OCI-LY1 (cell line): ENCODE measurements around the gene SLC39A11.

ENCODE experiments used
- H2AFZ ChIP-seq: fragments of 200-600 bp; sonication (generic), shearing (Covaris generic); 2 replicates; pipeline ENCODE4 v1.6.0; 2014; ENCODE audit warnings: antibody characterized with exemption, mild to moderate bottlenecking, low read length
- H3F3A ChIP-seq: fragments of 200-600 bp; sonication (generic), shearing (Covaris generic); 2 replicates; pipeline ENCODE4 v1.6.0; 2014; ENCODE audit warnings: mild to moderate bottlenecking, antibody characterized with exemption, low read length, moderate library complexity; ENCODE audit not compliant: insufficient read depth
- H3K27ac ChIP-seq: fragments of 200-600 bp; sonication (generic); 2 replicates; pipeline ENCODE4 v1.5.1; 2014; ENCODE audit warnings: low read length, mixed run types, mild to moderate bottlenecking, low read depth; ENCODE audit not compliant: poor library complexity, severe bottlenecking
- H3K27me3 ChIP-seq: fragments of 200-600 bp; sonication (generic); 2 replicates; pipeline ENCODE4 v1.6.0; 2014; ENCODE audit warnings: antibody characterized with exemption, mild to moderate bottlenecking, low read length, moderate library complexity; ENCODE audit not compliant: insufficient read depth
- H3K36me3 ChIP-seq: fragments of 200-600 bp; sonication (generic); 2 replicates; pipeline ENCODE4 v1.6.1; 2014; ENCODE audit warnings: mild to moderate bottlenecking, antibody characterized with exemption, low read length, moderate library complexity, mixed read lengths; ENCODE audit not compliant: insufficient read depth
- H3K4me1 ChIP-seq: fragments of 200-600 bp; sonication (generic); 2 replicates; pipeline ENCODE4 v1.5.1; 2014; ENCODE audit warnings: mild to moderate bottlenecking, low read length, moderate library complexity; ENCODE audit not compliant: insufficient read depth, severe bottlenecking
- H3K4me2 ChIP-seq: fragments of 200-600 bp; sonication (generic), shearing (Covaris generic); 2 replicates; pipeline ENCODE4 v1.6.1; 2014; ENCODE audit warnings: low read length
- H3K4me3 ChIP-seq: fragments of 200-600 bp; sonication (generic); 2 replicates; pipeline ENCODE4 v1.5.1; 2014; ENCODE audit warnings: low read length, low read depth, mild to moderate bottlenecking, mixed read lengths; ENCODE audit not compliant: poor library complexity, severe bottlenecking
- H3K79me2 ChIP-seq: fragments of 200-600 bp; shearing (Covaris generic); 2 replicates; pipeline ENCODE4 v1.6.1; 2016; ENCODE audit warnings: mixed run types, low read length, mixed read lengths; ENCODE audit not compliant: insufficient read depth
- H3K9ac ChIP-seq: fragments of 200-600 bp; sonication (generic), shearing (Covaris generic); 2 replicates; pipeline ENCODE4 v1.6.1; 2014; ENCODE audit warnings: mild to moderate bottlenecking, low read length, mixed read lengths
- H3K9me2 ChIP-seq: fragments of 200-600 bp; sonication (generic), shearing (Covaris generic); 2 replicates; pipeline ENCODE4 v1.6.1; 2014; ENCODE audit warnings: low read depth, mild to moderate bottlenecking, low read length, mixed read lengths
- H3K9me3 ChIP-seq: fragments of 200-600 bp; shearing (Covaris generic); 2 replicates; pipeline ENCODE4 v1.6.1; 2014; ENCODE audit warnings: low read length, mixed read lengths
- H4K20me1 ChIP-seq: fragments of 200-600 bp; sonication (generic), shearing (Covaris generic); 2 replicates; pipeline ENCODE4 v1.6.0; 2016; ENCODE audit warnings: mild to moderate bottlenecking, low read length; ENCODE audit not compliant: insufficient read depth
- EZH2 ChIP-seq: fragments of 200-600 bp; sonication (generic), shearing (Covaris generic); IDR thresholded peaks from 2 replicates; pipeline ENCODE4 v1.8.0; 2017; ENCODE audit warnings: borderline replicate concordance, mixed run types, mild to moderate bottlenecking, antibody characterized with exemption, low read length, moderate library complexity, mixed read lengths
- TF ChIP-seq, protein P1 (sequence below): fragments of 200-600 bp; sonication (generic), shearing (Covaris generic); IDR thresholded peaks from 2 replicates; pipeline ENCODE4 v1.5.1; 2017; ENCODE audit warnings: mild to moderate bottlenecking, antibody characterized with exemption, low read length, moderate library complexity, mixed read lengths

Gene SLC39A11

GRCh38 chr17:72618001-72618509, 474.4 kb downstream of the SLC39A11 start:
- TF ChIP-seq, protein P1, sequence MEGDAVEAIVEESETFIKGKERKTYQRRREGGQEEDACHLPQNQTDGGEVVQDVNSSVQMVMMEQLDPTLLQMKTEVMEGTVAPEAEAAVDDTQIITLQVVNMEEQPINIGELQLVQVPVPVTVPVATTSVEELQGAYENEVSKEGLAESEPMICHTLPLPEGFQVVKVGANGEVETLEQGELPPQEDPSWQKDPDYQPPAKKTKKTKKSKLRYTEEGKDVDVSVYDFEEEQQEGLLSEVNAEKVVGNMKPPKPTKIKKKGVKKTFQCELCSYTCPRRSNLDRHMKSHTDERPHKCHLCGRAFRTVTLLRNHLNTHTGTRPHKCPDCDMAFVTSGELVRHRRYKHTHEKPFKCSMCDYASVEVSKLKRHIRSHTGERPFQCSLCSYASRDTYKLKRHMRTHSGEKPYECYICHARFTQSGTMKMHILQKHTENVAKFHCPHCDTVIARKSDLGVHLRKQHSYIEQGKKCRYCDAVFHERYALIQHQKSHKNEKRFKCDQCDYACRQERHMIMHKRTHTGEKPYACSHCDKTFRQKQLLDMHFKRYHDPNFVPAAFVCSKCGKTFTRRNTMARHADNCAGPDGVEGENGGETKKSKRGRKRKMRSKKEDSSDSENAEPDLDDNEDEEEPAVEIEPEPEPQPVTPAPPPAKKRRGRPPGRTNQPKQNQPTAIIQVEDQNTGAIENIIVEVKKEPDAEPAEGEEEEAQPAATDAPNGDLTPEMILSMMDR, result no peak
- TF ChIP-seq EZH2, result no peak
- no peaks in the 10 kb centered on the region for H3K36me3 ChIP-seq
- no peaks in the 10 kb centered on the region for H3K27me3 ChIP-seq
- H3F3A ChIP-seq, result no peaks in the 10 kb centered on the region
- H3K4me3 ChIP-seq, result no peak overlapping the region
- H2AFZ ChIP-seq, result no peak overlapping the region
- H3K4me2 ChIP-seq, result no peak overlapping the region
- no peaks in the 10 kb centered on the region for H3K9me2 ChIP-seq
- H3K4me1 ChIP-seq, result no peaks in the 10 kb centered on the region
- H3K9ac ChIP-seq, result no peak overlapping the region
- H3K79me2 ChIP-seq, result no peaks in the 10 kb centered on the region
- H3K9me3 ChIP-seq, result no peaks in the 10 kb centered on the region
- no peaks in the 10 kb centered on the region for H4K20me1 ChIP-seq
- H3K27ac ChIP-seq, result no peak overlapping the region

GRCh38 chr17:72617557-72617956, 474.9 kb downstream of the SLC39A11 start:
- H3K4me3 ChIP-seq, result no peak overlapping the region
- H3K4me1 ChIP-seq, result no peaks in the 10 kb centered on the region
- H3K79me2 ChIP-seq, result no peaks in the 10 kb centered on the region
- H3K9ac ChIP-seq, result no peak overlapping the region
- no peaks in the 10 kb centered on the region for H3F3A ChIP-seq
- TF ChIP-seq EZH2, result no peak
- TF ChIP-seq, protein P1, result no peak
- no peaks in the 10 kb centered on the region for H3K36me3 ChIP-seq
- H2AFZ ChIP-seq, result no peak overlapping the region
- no peaks in the 10 kb centered on the region for H3K27me3 ChIP-seq
- no peak overlapping the region for H3K4me2 ChIP-seq
- no peaks in the 10 kb centered on the region for H3K9me3 ChIP-seq
- H4K20me1 ChIP-seq, result no peaks in the 10 kb centered on the region
- no peaks in the 10 kb centered on the region for H3K9me2 ChIP-seq
- H3K27ac ChIP-seq, result no peak overlapping the region

DNA sequence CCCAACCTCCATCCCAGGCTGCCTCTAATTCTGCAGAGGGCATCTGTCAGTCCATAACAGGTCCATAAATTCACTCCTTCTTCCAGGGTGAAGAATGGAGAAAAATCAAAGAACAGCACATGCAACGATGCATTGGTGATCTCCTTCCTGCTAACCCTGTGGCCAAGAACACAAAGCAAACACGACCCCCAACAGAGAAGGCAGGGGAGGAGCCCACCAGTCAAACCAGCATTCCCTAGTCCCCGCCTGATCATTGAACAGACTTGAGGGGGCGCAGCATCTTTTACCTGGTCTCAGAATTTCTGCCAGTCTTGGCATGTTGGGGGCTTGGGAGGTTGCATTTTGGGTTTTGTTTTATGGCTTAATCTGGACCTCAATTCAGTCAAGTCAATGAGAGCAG, 476.0 kb downstream of the SLC39A11 start:
- Histone ChIP-seq H3F3A (no peaks in the 10 kb centered on the region), H2AFZ (no peak overlapping the region), H3K9me3 (no peaks in the 10 kb centered on the region), H3K4me1 (no peaks in the 10 kb centered on the region), H3K4me3 (no peak overlapping the region), H3K9ac (no peak overlapping the region), H3K27ac (no peak overlapping the region), H3K36me3 (no peaks in the 10 kb centered on the region), H3K9me2 (no peaks in the 10 kb centered on the region), H3K4me2 (no peak overlapping the region), H3K79me2 (no peaks in the 10 kb centered on the region), H3K27me3 (0 out of 2 replicates have a peak, but pooled peaks cover 1% of the 10 kb centered on the region), H4K20me1 (no peaks in the 10 kb centered on the region)
- TF ChIP-seq EZH2, result no peak
- TF ChIP-seq, protein P1, result no peak
